HepG2 (cell line): ENCODE measurements around the gene GNAS. TPM values are rescaled to one million over a fixed set of nuclear protein-coding genes. Genes with fewer than 3 reads are reported as not detected.

Source experiments
- ATF2 ChIP-seq: sonication (generic); formaldehyde crosslinking; IDR thresholded peaks from 2 replicates; pipeline ENCODE4 v1.4.0; 2020; ENCODE audit warnings: missing genetic modification reagents
- FLYWCH1 ChIP-seq: sonication (generic); formaldehyde crosslinking; IDR thresholded peaks from 2 replicates; pipeline ENCODE4 v1.8.1; 2023; ENCODE audit warnings: mild to moderate bottlenecking, missing genetic modification reagents
- IRF2 ChIP-seq: IDR thresholded peaks from 2 replicates; pipeline ENCODE4 v1.6.1; 2018; ENCODE audit warnings: missing genetic modification reagents, missing compliant biosample characterization
- KDM1A ChIP-seq: IDR thresholded peaks from 2 replicates; pipeline ENCODE4 v1.6.1; 2016; ENCODE audit warnings: missing compliant biosample characterization
- KDM3A ChIP-seq: IDR thresholded peaks from 2 replicates; pipeline ENCODE4 v1.6.1; 2018; ENCODE audit warnings: low read depth, missing compliant biosample characterization
- MXD4 ChIP-seq: IDR thresholded peaks from 2 replicates; pipeline ENCODE4 v1.6.1; 2016; ENCODE audit warnings: mild to moderate bottlenecking, missing biosample characterization, missing genetic modification reagents
- PAWR ChIP-seq: sonication (generic); formaldehyde crosslinking; IDR thresholded peaks from 2 replicates; pipeline ENCODE4 v1.4.0; 2020; ENCODE audit warnings: missing genetic modification reagents, mild to moderate bottlenecking, borderline replicate concordance
- PBX3 ChIP-seq: sonication (generic); formaldehyde crosslinking; IDR thresholded peaks from 2 replicates; pipeline ENCODE4 v1.8.1; 2023; ENCODE audit warnings: missing genetic modification reagents, inconsistent platforms, borderline replicate concordance
- SCMH1 ChIP-seq: sonication (generic); formaldehyde crosslinking; IDR thresholded peaks from 2 replicates; pipeline ENCODE4 v1.9.0; 2021; ENCODE audit warnings: missing genetic modification reagents, mild to moderate bottlenecking, borderline replicate concordance
- SMAD1 ChIP-seq: sonication (generic); formaldehyde crosslinking; IDR thresholded peaks from 2 replicates; pipeline ENCODE4 v1.4.0; 2020; ENCODE audit warnings: missing genetic modification reagents, low read depth, mild to moderate bottlenecking, borderline replicate concordance
- SNAPC2 ChIP-seq: sonication (generic); formaldehyde crosslinking; IDR thresholded peaks from 2 replicates; pipeline ENCODE4 v1.8.1; 2022; ENCODE audit warnings: mild to moderate bottlenecking, missing genetic modification reagents
- STAT5B ChIP-seq: sonication (generic); formaldehyde crosslinking; IDR thresholded peaks from 2 replicates; pipeline ENCODE4 v1.4.0; 2020; ENCODE audit warnings: missing genetic modification reagents
- SYNCRIP ChIP-seq: fragments of 200-400 bp; formaldehyde crosslinking; IDR thresholded peaks from 2 replicates; pipeline ENCODE4 v1.6.1; 2018; ENCODE audit warnings: mild to moderate bottlenecking, low read depth, low read length; ENCODE audit not compliant: insufficient read depth
- TERF1 ChIP-seq: sonication (generic); formaldehyde crosslinking; IDR thresholded peaks from 2 replicates; pipeline ENCODE4 v1.8.0; 2022; ENCODE audit warnings: mild to moderate bottlenecking, missing genetic modification reagents, moderate library complexity
- YEATS4 ChIP-seq: sonication (generic); formaldehyde crosslinking; IDR thresholded peaks from 2 replicates; pipeline ENCODE4 v1.4.0; 2020; ENCODE audit warnings: missing genetic modification reagents, borderline replicate concordance
- ZFP62 ChIP-seq: sonication (generic); formaldehyde crosslinking; IDR thresholded peaks from 2 replicates; pipeline ENCODE4 v1.4.0; 2020; ENCODE audit warnings: missing genetic modification reagents
- ZKSCAN1 ChIP-seq: fragments of 150-350 bp; IDR thresholded peaks from 2 replicates; pipeline ENCODE4 v1.6.1; 2014; ENCODE audit warnings: low read length
- ZNF160 ChIP-seq: sonication (generic); formaldehyde crosslinking; IDR thresholded peaks from 2 replicates; pipeline ENCODE4 v1.8.0; 2022; ENCODE audit warnings: mild to moderate bottlenecking, inconsistent platforms, missing genetic modification reagents
- ZNF224 ChIP-seq: sonication (generic); formaldehyde crosslinking; IDR thresholded peaks from 2 replicates; pipeline ENCODE4 v1.5.0; 2020; ENCODE audit warnings: mild to moderate bottlenecking, missing genetic modification reagents
- ZNF343 ChIP-seq: sonication (generic); formaldehyde crosslinking; IDR thresholded peaks from 2 replicates; pipeline ENCODE4 v1.4.0; 2020; ENCODE audit warnings: mild to moderate bottlenecking, missing genetic modification reagents
- ZNF432 ChIP-seq: sonication (generic); formaldehyde crosslinking; IDR thresholded peaks from 2 replicates; pipeline ENCODE4 v1.5.0; 2020; ENCODE audit warnings: missing genetic modification reagents, mild to moderate bottlenecking, borderline replicate concordance
- ZNF451 ChIP-seq: sonication (generic); formaldehyde crosslinking; IDR thresholded peaks from 2 replicates; pipeline ENCODE4 v1.5.0; 2020; ENCODE audit warnings: mild to moderate bottlenecking, missing genetic modification reagents
- ZNF740 ChIP-seq: sonication (generic); formaldehyde crosslinking; IDR thresholded peaks from 2 replicates; pipeline ENCODE4 v1.4.0; 2020; ENCODE audit warnings: missing genetic modification reagents
- polyA plus RNA-seq, 8 experiments: library from polyadenylated mRNA; depleted of rRNA in 3 of 8; stranded (reverse) in 7 of 8; unstranded in 1 of 8; fragments of >200 nt; fragmentation: Illumina TruSeq in 4 of 8; extraction: Trizol in 4 of 8; gene quantifications; 2 replicates each; pipeline versions ENCODE4 v1.2.1 to v1.2.3, GENCODE V29; 2011 to 2016; ENCODE audit warnings: low read depth in 4 of 8, missing spikeins in 1 of 8, mixed read lengths in 1 of 8; ENCODE audit not compliant: insufficient read depth in 1 of 8
- total RNA-seq, 5 experiments: library from RNA; depleted of rRNA; stranded (reverse); fragments of >200 nt; fragmentation: Illumina TruSeq; extraction: Trizol; gene quantifications; 2 replicates each; pipeline ENCODE4 v1.2.3, GENCODE V29; 2016; ENCODE audit warnings: low read depth in 1 of 5
- TF ChIP-seq, protein P1 (sequence below): sonication (generic); formaldehyde crosslinking; IDR thresholded peaks from 2 replicates; pipeline ENCODE4 v1.4.0; 2020; ENCODE audit warnings: missing genetic modification reagents, mild to moderate bottlenecking, borderline replicate concordance

GNAS gene
- total and polyA plus RNA-seq, 2 of the 13 experiments (the other 11 are each of a cell fraction or from before 2014, with no cell fraction given): 407 to 1,008 TPM

GRCh38 chr20:58870293-58871014 is 17.9 kb downstream of the GNAS start (continued):
- TF ChIP-seq ATF2 (CRISPR knock-in tag): 0 out of 2 replicates have a peak, but pooled peaks have one; percentile 30
- no peak; the same call in 1 of the 2 replicates for TF ChIP-seq ZKSCAN1
- TF ChIP-seq MXD4: no peak
- no peak for TF ChIP-seq SCMH1
- no peak for TF ChIP-seq FLYWCH1 (CRISPR knock-in tag)
- no peak for TF ChIP-seq KDM1A (CRISPR knock-in tag)
- TF ChIP-seq SMAD1 (CRISPR knock-in tag): no peak
- TF ChIP-seq ZNF224: no peak
- TF ChIP-seq SYNCRIP: no peak
- no peak for TF ChIP-seq ZNF451
- TF ChIP-seq ZNF160 (CRISPR knock-in tag): no peak
- TF ChIP-seq PBX3 (CRISPR knock-in tag): no peak
- TF ChIP-seq TERF1 (CRISPR knock-in tag): no peak
- no peak for TF ChIP-seq ZFP62 (CRISPR knock-in tag)
- TF ChIP-seq YEATS4: 0 out of 2 replicates have a peak, but pooled peaks have one; percentile 34
- TF ChIP-seq PAWR (CRISPR knock-in tag): no peak
- no peak for TF ChIP-seq IRF2 (CRISPR knock-in tag)
- TF ChIP-seq, protein P1, sequence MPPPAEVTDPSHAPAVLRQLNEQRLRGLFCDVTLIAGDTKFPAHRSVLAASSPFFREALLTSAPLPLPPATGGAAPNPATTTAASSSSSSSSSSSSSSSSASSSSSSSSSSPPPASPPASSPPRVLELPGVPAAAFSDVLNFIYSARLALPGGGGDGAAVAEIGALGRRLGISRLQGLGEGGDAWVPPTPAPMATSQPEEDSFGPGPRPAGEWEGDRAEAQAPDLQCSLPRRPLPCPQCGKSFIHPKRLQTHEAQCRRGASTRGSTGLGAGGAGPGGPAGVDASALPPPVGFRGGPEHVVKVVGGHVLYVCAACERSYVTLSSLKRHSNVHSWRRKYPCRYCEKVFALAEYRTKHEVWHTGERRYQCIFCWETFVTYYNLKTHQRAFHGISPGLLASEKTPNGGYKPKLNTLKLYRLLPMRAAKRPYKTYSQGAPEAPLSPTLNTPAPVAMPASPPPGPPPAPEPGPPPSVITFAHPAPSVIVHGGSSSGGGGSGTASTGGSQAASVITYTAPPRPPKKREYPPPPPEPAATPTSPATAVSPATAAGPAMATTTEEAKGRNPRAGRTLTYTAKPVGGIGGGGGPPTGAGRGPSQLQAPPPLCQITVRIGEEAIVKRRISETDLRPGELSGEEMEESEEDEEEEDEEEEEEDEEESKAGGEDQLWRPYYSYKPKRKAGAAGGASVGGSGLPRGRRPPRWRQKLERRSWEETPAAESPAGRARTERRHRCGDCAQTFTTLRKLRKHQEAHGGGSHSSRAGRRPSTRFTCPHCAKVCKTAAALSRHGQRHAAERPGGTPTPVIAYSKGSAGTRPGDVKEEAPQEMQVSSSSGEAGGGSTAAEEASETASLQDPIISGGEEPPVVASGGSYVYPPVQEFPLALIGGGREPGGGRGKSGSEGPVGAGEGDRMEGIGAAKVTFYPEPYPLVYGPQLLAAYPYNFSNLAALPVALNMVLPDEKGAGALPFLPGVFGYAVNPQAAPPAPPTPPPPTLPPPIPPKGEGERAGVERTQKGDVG (CRISPR knock-in tag): no peak
- no peak for TF ChIP-seq KDM3A
- no peak for TF ChIP-seq ZNF740 (CRISPR knock-in tag)
- no peak for TF ChIP-seq ZNF432 (CRISPR knock-in tag)
- TF ChIP-seq ZNF343 (CRISPR knock-in tag): no peak
- TF ChIP-seq STAT5B (CRISPR knock-in tag): no peak
- TF ChIP-seq SNAPC2 (CRISPR knock-in tag): no peak
